A549 (cell line): ENCODE data around the gene LRFN2. TPM values are rescaled to one million over a fixed set of nuclear protein-coding genes. Genes with fewer than 3 reads are reported as not detected.

Experiments used
- ATAC-seq, 2 experiments: fragments of 200-7000 bp in 1 of 2; fragments of >200 bp in 1 of 2; cut with Nextera tagmentation in 1 of 2; cut with Tn5 transposase in 1 of 2; 3 replicates each; pipeline versions ENCODE4 v1.8.0 to v1.9.1; 2018 to 2020; ENCODE audit warnings: mild to moderate bottlenecking in 1 of 2, moderate library complexity in 1 of 2
- CTCF ChIA-PET: fragments of 300-600 bp; sonication (Branson Sonifier 250); formaldehyde crosslinking; extraction: SDS; loops from one replicate; lab custom pipeline; 2021; ENCODE audit warnings: antibody characterized with exemption, inconsistent platforms; lab: Yijun Ruan, JAX
- POLR2A ChIA-PET: fragments of 350-600 bp; formaldehyde crosslinking; extraction: SDS; loops from one replicate; lab custom pipeline; 2021; ENCODE audit warnings: antibody characterized with exemption, inconsistent platforms; lab: Yijun Ruan, JAX
- DNase-seq, 2 experiments: peaks; one replicate each; pipeline versions ENCODE4 v3.0.0 to v3.0.0-alpha.2; 2011 to 2016; ENCODE audit warnings: low read depth in 1 of 2, low spot score in 1 of 2
- FAIRE-seq: peaks from 2 replicates; lab custom pipeline; 2011; peaks lifted over from hg19 to GRCh38; lab: Jason Lieb, UNC
- H3K27ac ChIP-seq, 2 experiments: fragments of >200 bp; sonication (Bioruptor Twin); formaldehyde crosslinking; 3 replicates each; pipeline ENCODE4 v1.5.1; 2016 to 2017
- H3K4me1 ChIP-seq: fragments of >200 bp; sonication (Bioruptor Twin); formaldehyde crosslinking; 3 replicates; pipeline ENCODE4 v1.6.1; 2016
- H3K4me2 ChIP-seq: fragments of >200 bp; sonication (Bioruptor Twin); formaldehyde crosslinking; 3 replicates; pipeline ENCODE4 v1.6.1; 2016
- H3K4me3 ChIP-seq: fragments of >200 bp; sonication (Bioruptor Twin); formaldehyde crosslinking; 3 replicates; pipeline ENCODE4 v1.5.1; 2016
- H3K9me3 ChIP-seq: fragments of >200 bp; sonication (Bioruptor Twin); formaldehyde crosslinking; 3 replicates; pipeline ENCODE4 v1.6.1; 2016
- CBX8 ChIP-seq: fragments of 200-600 bp; sonication (generic); IDR thresholded peaks from 2 replicates; pipeline ENCODE4 v1.6.1; 2016
- CEBPB ChIP-seq, 2 experiments: fragments of >200 bp in 1 of 2; sonication (Bioruptor Twin) in 1 of 2; formaldehyde crosslinking in 1 of 2; IDR thresholded peaks; 2 replicates each; pipeline ENCODE4 v1.6.1; 2012 to 2016
- CHD2 ChIP-seq: fragments of 150-350 bp; IDR thresholded peaks from 2 replicates; pipeline ENCODE4 v1.6.1; 2014; ENCODE audit warnings: low read length; ENCODE audit not compliant: partially characterized antibody
- EHMT2 ChIP-seq: fragments of 200-600 bp; sonication (generic); IDR thresholded peaks from 2 replicates; pipeline ENCODE4 v1.6.1; 2016; ENCODE audit warnings: antibody characterized with exemption, low read depth, mild to moderate bottlenecking, moderate library complexity
- ESRRA ChIP-seq: fragments of 150-350 bp; IDR thresholded peaks from 2 replicates; pipeline ENCODE4 v1.6.1; 2014; ENCODE audit warnings: mild to moderate bottlenecking, low read length, borderline replicate concordance
- FOSL2 ChIP-seq, 2 experiments: fragments of 450-650 bp in 1 of 2; fragments of >200 bp in 1 of 2; sonication (Bioruptor Twin) in 1 of 2; formaldehyde crosslinking; IDR thresholded peaks; 2 replicates each; pipeline versions ENCODE4 v1.5.0 to v1.6.1; 2016 to 2020; ENCODE audit warnings: mild to moderate bottlenecking in 1 of 2, moderate library complexity in 1 of 2
- FOXS1 ChIP-seq: fragments of 250-450 bp; sonication (Bioruptor Pico); IDR thresholded peaks from 2 replicates; pipeline ENCODE4 v1.5.0; 2020; ENCODE audit warnings: mild to moderate bottlenecking, moderate library complexity
- GATA3 ChIP-seq: IDR thresholded peaks from 2 replicates; pipeline ENCODE4 v1.6.1; 2012; ENCODE audit warnings: borderline replicate concordance
- HOXA7 ChIP-seq: fragments of 250-450 bp; sonication (Bioruptor Pico); IDR thresholded peaks from 2 replicates; pipeline ENCODE4 v1.5.0; 2020; ENCODE audit warnings: mild to moderate bottlenecking, moderate library complexity
- HOXB5 ChIP-seq: fragments of 250-450 bp; sonication (Bioruptor Pico); IDR thresholded peaks from 2 replicates; pipeline ENCODE4 v1.5.0; 2020; ENCODE audit warnings: mild to moderate bottlenecking, moderate library complexity
- JUN ChIP-seq, 2 experiments: fragments of >200 bp; sonication (Bioruptor Twin); formaldehyde crosslinking; IDR thresholded peaks; 2 replicates in 1 of 2; 3 replicates in 1 of 2; pipeline ENCODE4 v1.6.1; 2016 to 2017
- JUNB ChIP-seq: fragments of >200 bp; sonication (Bioruptor Twin); formaldehyde crosslinking; IDR thresholded peaks from 2 replicates; pipeline ENCODE4 v1.6.1; 2016
- KDM5A ChIP-seq: fragments of 200-600 bp; sonication (generic); IDR thresholded peaks from 2 replicates; pipeline ENCODE4 v1.6.1; 2016; ENCODE audit warnings: antibody characterized with exemption, mild to moderate bottlenecking
- MAFK ChIP-seq: fragments of 450-650 bp; IDR thresholded peaks from 2 replicates; pipeline ENCODE4 v1.6.1; 2014; ENCODE audit not compliant: partially characterized antibody
- MAZ ChIP-seq: fragments of 150-350 bp; IDR thresholded peaks from 2 replicates; pipeline ENCODE4 v1.6.1; 2014; ENCODE audit warnings: antibody characterized with exemption, low read depth, low read length, borderline replicate concordance
- NPAS2 ChIP-seq: fragments of 250-450 bp; sonication (Bioruptor Pico); IDR thresholded peaks from 2 replicates; pipeline ENCODE4 v1.8.0; 2022; ENCODE audit warnings: mild to moderate bottlenecking, moderate library complexity, borderline replicate concordance
- NR3C1 ChIP-seq: fragments of >200 bp; sonication (Bioruptor Twin); formaldehyde crosslinking; IDR thresholded peaks from 3 replicates; pipeline ENCODE4 v1.6.1; 2017
- POLR2A ChIP-seq: IDR thresholded peaks from 2 replicates; pipeline ENCODE4 v1.6.1; 2012; ENCODE audit warnings: mild to moderate bottlenecking, low read length
- RARB ChIP-seq: fragments of 250-450 bp; sonication (Bioruptor Pico); IDR thresholded peaks from 2 replicates; pipeline ENCODE4 v1.8.0; 2021; ENCODE audit warnings: mild to moderate bottlenecking, moderate library complexity
- ZNF302 ChIP-seq: fragments of 250-450 bp; sonication (Bioruptor Pico); IDR thresholded peaks from 2 replicates; pipeline ENCODE4 v1.9.0; 2021; ENCODE audit warnings: inconsistent platforms, mild to moderate bottlenecking, moderate library complexity
- WGBS: methylation state at CpG from one replicate; pipeline ENCODE4 v1.1.6; 2017; ENCODE audit errors: missing lambda C conversion rate; 5-methylcytosine and 5-hydroxymethylcytosine counted together
- polyA plus RNA-seq, 4 experiments: library from polyadenylated mRNA; depleted of rRNA in 3 of 4; stranded (reverse); fragments of >200 nt; fragmentation: RNase III in 1 of 4; extraction: RNeasy Plus Mini Kit Qiagen cat#74134 plus additional on column Dnase treatment in 1 of 4; gene quantifications; 2 replicates in 3 of 4; 3 replicates in 1 of 4; pipeline ENCODE4 v1.2.3, GENCODE V29; 2011 to 2017
- TF ChIP-seq, protein P1 (sequence below): fragments of >200 bp; sonication (Bioruptor Twin); formaldehyde crosslinking; IDR thresholded peaks from 2 replicates; pipeline ENCODE4 v1.6.1; 2016
- TF ChIP-seq, protein P2 (sequence below): fragments of 450-650 bp; IDR thresholded peaks from 2 replicates; pipeline ENCODE4 v1.6.1; 2014; ENCODE audit warnings: antibody characterized with exemption
- TF ChIP-seq, protein P3 (sequence below): fragments of 200-600 bp; sonication (generic); IDR thresholded peaks from 2 replicates; pipeline ENCODE4 v1.6.1; 2016; ENCODE audit warnings: antibody characterized with exemption, mild to moderate bottlenecking, moderate library complexity

LRFN2 gene
- polyA plus RNA-seq, 2 of the 4 experiments (the other 2 are of a cell fraction): not detected

DNA sequence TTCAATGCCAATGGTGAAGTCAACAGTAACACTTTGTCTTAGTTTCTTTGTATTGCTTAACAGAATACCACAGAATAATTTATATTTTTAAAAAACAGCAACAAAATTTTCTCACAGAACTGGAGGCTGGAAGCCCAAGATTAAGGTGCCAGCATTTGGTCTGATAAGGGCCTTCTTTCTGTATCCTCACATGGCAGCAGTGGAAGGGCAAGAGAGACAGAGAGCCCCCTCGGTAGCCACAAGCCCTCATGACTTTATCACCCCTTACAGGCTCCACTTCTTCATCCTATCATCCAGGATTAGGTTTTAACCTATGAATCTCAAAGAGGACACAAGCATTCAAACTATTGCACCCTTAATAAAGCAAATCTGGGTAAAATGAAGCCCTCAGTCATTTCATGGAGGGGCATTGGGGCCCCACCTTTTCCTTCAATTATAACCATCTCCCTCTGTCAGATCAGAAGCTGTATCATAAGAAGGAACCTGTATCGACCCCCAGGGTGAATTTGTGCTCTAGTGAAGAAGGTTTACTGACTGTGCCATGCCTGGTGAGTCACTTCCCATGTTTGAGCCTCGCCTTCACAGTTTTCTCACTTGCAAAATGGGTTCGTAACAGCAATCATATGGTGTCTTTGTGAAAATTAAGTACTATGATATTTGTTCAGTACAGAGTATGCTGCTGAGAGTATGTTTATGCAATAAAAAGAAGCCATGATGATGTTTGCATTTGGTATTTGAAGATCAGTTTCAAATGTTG lies 178.2 kb downstream of the LRFN2 start:
- POLR2A ChIA-PET: no interaction called here
- Histone ChIP-seq H3K4me3 (no peak overlapping the region), H3K4me2 (no peak overlapping the region), H3K4me1 (no peaks in the 10 kb centered on the region; the same call in 2 of the 3 replicates), H3K27ac (no peak overlapping the region), H3K9me3 (no peaks in the 10 kb centered on the region)
- TF ChIP-seq KDM5A (no peak), ESRRA (no peak), GATA3 (no peak), JUN (IDR thresholded peaks at IDR 0.05) (no peak)
- ATAC-seq (no peak), FAIRE-seq (no peak), DNase-seq (no peak)
- CTCF ChIA-PET: no interaction called here
- WGBS: 42% methylated on average over 4 of the region's 4 CpGs

DNA sequence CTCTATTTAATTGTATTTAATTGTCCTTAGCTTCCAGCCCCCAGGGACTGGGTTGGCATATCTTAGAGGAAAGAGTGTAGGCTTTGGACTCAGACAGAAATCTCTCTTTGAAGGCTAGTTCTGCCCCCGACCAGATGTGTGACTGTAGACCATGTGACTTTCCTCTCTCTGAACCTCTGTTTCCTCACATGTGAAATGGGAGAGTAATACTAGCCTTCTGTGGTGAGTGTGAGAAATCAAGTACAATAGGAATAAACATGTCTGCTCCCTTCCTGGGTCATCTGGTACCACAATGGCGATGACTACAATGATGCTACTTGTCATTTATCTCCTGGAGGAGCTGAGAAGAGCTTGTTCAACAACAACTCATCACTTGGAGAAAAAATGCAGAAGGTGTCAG lies 179.9 kb downstream of the LRFN2 start:
- 8% methylated on average over 2 of the region's 2 CpGs for WGBS
- H3K9me3 ChIP-seq: no peaks in the 10 kb centered on the region
- H3K4me1 ChIP-seq: no peaks in the 10 kb centered on the region; the same call in 2 of the 3 replicates
- no peak overlapping the region for H3K4me2 ChIP-seq
- FAIRE-seq (no peak), DNase-seq (no peak), ATAC-seq (no peak)
- CTCF ChIA-PET: no interaction called here
- TF ChIP-seq HOXA7 (CRISPR knock-in tag): no peak
- TF ChIP-seq EHMT2: no peak
- TF ChIP-seq CEBPB (IDR thresholded peaks at IDR 0.05): no peak
- no peak for TF ChIP-seq CBX8
- TF ChIP-seq, protein P1, sequence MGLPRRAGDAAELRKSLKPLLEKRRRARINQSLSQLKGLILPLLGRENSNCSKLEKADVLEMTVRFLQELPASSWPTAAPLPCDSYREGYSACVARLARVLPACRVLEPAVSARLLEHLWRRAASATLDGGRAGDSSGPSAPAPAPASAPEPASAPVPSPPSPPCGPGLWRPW: no peak
- no peak for TF ChIP-seq NPAS2 (CRISPR knock-in tag)
- TF ChIP-seq, protein P2, sequence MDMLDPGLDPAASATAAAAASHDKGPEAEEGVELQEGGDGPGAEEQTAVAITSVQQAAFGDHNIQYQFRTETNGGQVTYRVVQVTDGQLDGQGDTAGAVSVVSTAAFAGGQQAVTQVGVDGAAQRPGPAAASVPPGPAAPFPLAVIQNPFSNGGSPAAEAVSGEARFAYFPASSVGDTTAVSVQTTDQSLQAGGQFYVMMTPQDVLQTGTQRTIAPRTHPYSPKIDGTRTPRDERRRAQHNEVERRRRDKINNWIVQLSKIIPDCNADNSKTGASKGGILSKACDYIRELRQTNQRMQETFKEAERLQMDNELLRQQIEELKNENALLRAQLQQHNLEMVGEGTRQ: no peak
- no peak for TF ChIP-seq CHD2
- TF ChIP-seq MAFK: no peak
- no peak for TF ChIP-seq ESRRA
- POLR2A ChIA-PET: no interaction called here
- no peak overlapping the region for H3K4me3 ChIP-seq
- H3K27ac ChIP-seq: no peak overlapping the region

DNA sequence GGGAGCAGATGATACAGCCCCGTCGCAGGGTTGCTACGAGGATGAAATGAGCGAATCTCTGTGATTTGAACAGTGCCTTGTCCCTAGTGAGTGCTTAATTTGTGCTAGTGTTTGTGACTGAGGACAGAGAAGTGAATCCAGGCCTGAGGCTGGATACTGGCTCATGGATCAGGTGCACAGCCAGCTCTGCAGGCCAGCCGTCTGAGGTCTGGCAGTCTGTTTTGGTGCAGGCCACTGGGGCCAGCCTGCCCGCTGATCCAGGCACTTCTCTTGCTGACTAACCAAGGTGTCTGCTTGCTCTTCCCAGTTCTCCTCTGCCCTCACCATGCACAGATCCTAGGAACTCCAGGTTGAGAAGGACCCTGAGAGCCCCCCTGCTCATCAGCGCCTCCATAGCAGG lies 181.0 kb downstream of the LRFN2 start:
- no peak for FAIRE-seq
- no peak overlapping the region for H3K27ac ChIP-seq
- ChIA-PET POLR2A (no interaction called here), CTCF (no interaction called here)
- H3K4me2 ChIP-seq: no peak overlapping the region
- TF ChIP-seq NR3C1 (no peak), JUNB (no peak), FOXS1 (no peak), EHMT2 (no peak), RARB (no peak), HOXB5 (CRISPR knock-in tag) (no peak), JUN (IDR thresholded peaks at IDR 0.05) (no peak), FOSL2 (IDR thresholded peaks at IDR 0.05) (no peak), FOSL2 (CRISPR knock-in tag; IDR thresholded peaks at IDR 0.05) (no peak), GATA3 (no peak), MAZ (no peak), ZNF302 (CRISPR knock-in tag) (no peak), POLR2A (no peak)
- TF ChIP-seq, protein P3, sequence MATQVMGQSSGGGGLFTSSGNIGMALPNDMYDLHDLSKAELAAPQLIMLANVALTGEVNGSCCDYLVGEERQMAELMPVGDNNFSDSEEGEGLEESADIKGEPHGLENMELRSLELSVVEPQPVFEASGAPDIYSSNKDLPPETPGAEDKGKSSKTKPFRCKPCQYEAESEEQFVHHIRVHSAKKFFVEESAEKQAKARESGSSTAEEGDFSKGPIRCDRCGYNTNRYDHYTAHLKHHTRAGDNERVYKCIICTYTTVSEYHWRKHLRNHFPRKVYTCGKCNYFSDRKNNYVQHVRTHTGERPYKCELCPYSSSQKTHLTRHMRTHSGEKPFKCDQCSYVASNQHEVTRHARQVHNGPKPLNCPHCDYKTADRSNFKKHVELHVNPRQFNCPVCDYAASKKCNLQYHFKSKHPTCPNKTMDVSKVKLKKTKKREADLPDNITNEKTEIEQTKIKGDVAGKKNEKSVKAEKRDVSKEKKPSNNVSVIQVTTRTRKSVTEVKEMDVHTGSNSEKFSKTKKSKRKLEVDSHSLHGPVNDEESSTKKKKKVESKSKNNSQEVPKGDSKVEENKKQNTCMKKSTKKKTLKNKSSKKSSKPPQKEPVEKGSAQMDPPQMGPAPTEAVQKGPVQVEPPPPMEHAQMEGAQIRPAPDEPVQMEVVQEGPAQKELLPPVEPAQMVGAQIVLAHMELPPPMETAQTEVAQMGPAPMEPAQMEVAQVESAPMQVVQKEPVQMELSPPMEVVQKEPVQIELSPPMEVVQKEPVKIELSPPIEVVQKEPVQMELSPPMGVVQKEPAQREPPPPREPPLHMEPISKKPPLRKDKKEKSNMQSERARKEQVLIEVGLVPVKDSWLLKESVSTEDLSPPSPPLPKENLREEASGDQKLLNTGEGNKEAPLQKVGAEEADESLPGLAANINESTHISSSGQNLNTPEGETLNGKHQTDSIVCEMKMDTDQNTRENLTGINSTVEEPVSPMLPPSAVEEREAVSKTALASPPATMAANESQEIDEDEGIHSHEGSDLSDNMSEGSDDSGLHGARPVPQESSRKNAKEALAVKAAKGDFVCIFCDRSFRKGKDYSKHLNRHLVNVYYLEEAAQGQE: no peak
- TF ChIP-seq, protein P1: no peak
- TF ChIP-seq, protein P2: no peak
- H3K4me1 ChIP-seq: no peaks in the 10 kb centered on the region; the same call in 2 of the 3 replicates
- no peak for ATAC-seq
- H3K4me3 ChIP-seq: no peak overlapping the region
- 89% methylated on average over 7 of the region's 7 CpGs for WGBS
- no peak for DNase-seq
- H3K9me3 ChIP-seq: no peaks in the 10 kb centered on the region
